ENCODE measurements around the gene RFC4. TPM values are rescaled to one million over a fixed set of nuclear protein-coding genes. Genes with fewer than 3 reads are reported as not detected.
"Not testable (repeated sequence)": the region's sequence is repeated elsewhere in the genome, so short reads cannot be mapped to it uniquely, and the experiment has no call there.

RFC4 gene
- total RNA-seq, 1 experiment from 2014 or later, result 142 TPM

GRCh38 chr3:186825294-186825821, 19.1 kb upstream of the RFC4 start:
- no peak for DNase-seq (ENCODE audit: low read depth)

GRCh38 chr3:186824430-186825139, 18.3 kb upstream of the RFC4 start:
- DNase-seq (ENCODE audit: low read depth), result no peak

GRCh38 chr3:186823386-186823785, 17.1 kb upstream of the RFC4 start:
- no peak for DNase-seq (ENCODE audit: low read depth)

GRCh38 chr3:186822388-186822759, 16.1 kb upstream of the RFC4 start:
- not testable (repeated sequence) for DNase-seq (ENCODE audit: low read depth)

GRCh38 chr3:186821429-186822387, 15.4 kb upstream of the RFC4 start:
- peak; percentile 60 for DNase-seq (ENCODE audit: low read depth)

GRCh38 chr3:186818956-186819355, 12.7 kb upstream of the RFC4 start:
- no peak for DNase-seq (ENCODE audit: low read depth)

- no peak for DNase-seq (ENCODE audit: low read depth)
Observed at GRCh38 chr3:186818516-186818915, 12.2 kb upstream of the RFC4 start.

- peak; percentile 67 for DNase-seq (ENCODE audit: low read depth)
Observed at GRCh38 chr3:186815435-186815834, 9.2 kb upstream of the RFC4 start.

GRCh38 chr3:186814100-186814499, 7.8 kb upstream of the RFC4 start:
- DNase-seq (ENCODE audit: low read depth), result no peak

GRCh38 chr3:186811313-186811712, 5.0 kb upstream of the RFC4 start:
- DNase-seq (ENCODE audit: low read depth), result not testable (repeated sequence)

- DNase-seq (ENCODE audit: low read depth), result no peak
Observed at GRCh38 chr3:186810336-186810996, 4.2 kb upstream of the RFC4 start.

GRCh38 chr3:186807231-186807630, 949 bp upstream of the RFC4 start:
- DNase-seq (ENCODE audit: low read depth), result no peak

- not testable (repeated sequence) for DNase-seq (ENCODE audit: low read depth)
Observed at GRCh38 chr3:186803447-186803846, 2.8 kb downstream of the RFC4 start.

- DNase-seq (ENCODE audit: low read depth), result no peak
Observed at GRCh38 chr3:186802701-186803100, 3.6 kb downstream of the RFC4 start.

GRCh38 chr3:186800285-186800684, 6.0 kb downstream of the RFC4 start:
- no peak for DNase-seq (ENCODE audit: low read depth)

GRCh38 chr3:186798239-186798874, 7.9 kb downstream of the RFC4 start:
- no peak for DNase-seq (ENCODE audit: low read depth)

GRCh38 chr3:186790261-186790981, 15.9 kb downstream of the RFC4 start:
- peak; percentile 57 for DNase-seq (ENCODE audit: low read depth)

- DNase-seq (ENCODE audit: low read depth), result no peak
Observed at GRCh38 chr3:186789554-186790260, 16.6 kb downstream of the RFC4 start.

- DNase-seq (ENCODE audit: low read depth), result no peak
Observed at GRCh38 chr3:186788482-186789370, 17.6 kb downstream of the RFC4 start.

All from RPMI7951 (cell line).